HepG2 (cell line): ENCODE data around the gene IER2.

Experiments
- BCL6 ChIP-seq: IDR thresholded peaks from 2 replicates; pipeline ENCODE4 v1.6.1; 2016; ENCODE audit warnings: missing genetic modification reagents, missing compliant biosample characterization
- ELF1 ChIP-seq: sonication (generic); formaldehyde crosslinking; IDR thresholded peaks from 2 replicates; pipeline ENCODE4 v1.4.0; 2020; ENCODE audit warnings: missing genetic modification reagents
- PBX3 ChIP-seq: sonication (generic); formaldehyde crosslinking; IDR thresholded peaks from 2 replicates; pipeline ENCODE4 v1.8.1; 2023; ENCODE audit warnings: missing genetic modification reagents, inconsistent platforms, borderline replicate concordance
- POLR2AphosphoS5 ChIP-seq: IDR thresholded peaks from 2 replicates; pipeline ENCODE4 v1.6.1; 2012; ENCODE audit warnings: low read depth, low read length
- PRPF4 ChIP-seq: fragments of 200-400 bp; formaldehyde crosslinking; IDR thresholded peaks from 2 replicates; pipeline ENCODE4 v1.6.1; 2016; ENCODE audit warnings: low read length, low read depth; ENCODE audit not compliant: poor library complexity, severe bottlenecking
- RBAK ChIP-seq: sonication (generic); formaldehyde crosslinking; IDR thresholded peaks from 2 replicates; pipeline ENCODE4 v1.5.1; 2020; ENCODE audit warnings: mild to moderate bottlenecking, missing genetic modification reagents
- SMC3 ChIP-seq: IDR thresholded peaks from 2 replicates; pipeline ENCODE4 v1.6.1; 2011; ENCODE audit warnings: low read length, improper control_type of control experiment
- ZMYM4 ChIP-seq: sonication (generic); formaldehyde crosslinking; IDR thresholded peaks from 2 replicates; pipeline ENCODE4 v1.8.1; 2023; ENCODE audit warnings: mild to moderate bottlenecking, missing genetic modification reagents
- ZNF282 ChIP-seq: fragments of 450-650 bp; IDR thresholded peaks from 2 replicates; pipeline ENCODE4 v1.6.1; 2018; ENCODE audit not compliant: partially characterized antibody
- ZNF577 ChIP-seq: sonication (generic); formaldehyde crosslinking; IDR thresholded peaks from 2 replicates; pipeline ENCODE4 v1.4.0; 2020; ENCODE audit warnings: mild to moderate bottlenecking, low read depth, missing genetic modification reagents, borderline replicate concordance
- ZSCAN30 ChIP-seq: sonication (generic); formaldehyde crosslinking; IDR thresholded peaks from 2 replicates; pipeline ENCODE4 v1.5.0; 2020; ENCODE audit warnings: mild to moderate bottlenecking, missing genetic modification reagents
- TF ChIP-seq, protein P1 (sequence below): sonication (generic); formaldehyde crosslinking; IDR thresholded peaks from 2 replicates; pipeline ENCODE4 v1.5.0; 2020; ENCODE audit warnings: mild to moderate bottlenecking, missing genetic modification reagents, moderate library complexity

DNA sequence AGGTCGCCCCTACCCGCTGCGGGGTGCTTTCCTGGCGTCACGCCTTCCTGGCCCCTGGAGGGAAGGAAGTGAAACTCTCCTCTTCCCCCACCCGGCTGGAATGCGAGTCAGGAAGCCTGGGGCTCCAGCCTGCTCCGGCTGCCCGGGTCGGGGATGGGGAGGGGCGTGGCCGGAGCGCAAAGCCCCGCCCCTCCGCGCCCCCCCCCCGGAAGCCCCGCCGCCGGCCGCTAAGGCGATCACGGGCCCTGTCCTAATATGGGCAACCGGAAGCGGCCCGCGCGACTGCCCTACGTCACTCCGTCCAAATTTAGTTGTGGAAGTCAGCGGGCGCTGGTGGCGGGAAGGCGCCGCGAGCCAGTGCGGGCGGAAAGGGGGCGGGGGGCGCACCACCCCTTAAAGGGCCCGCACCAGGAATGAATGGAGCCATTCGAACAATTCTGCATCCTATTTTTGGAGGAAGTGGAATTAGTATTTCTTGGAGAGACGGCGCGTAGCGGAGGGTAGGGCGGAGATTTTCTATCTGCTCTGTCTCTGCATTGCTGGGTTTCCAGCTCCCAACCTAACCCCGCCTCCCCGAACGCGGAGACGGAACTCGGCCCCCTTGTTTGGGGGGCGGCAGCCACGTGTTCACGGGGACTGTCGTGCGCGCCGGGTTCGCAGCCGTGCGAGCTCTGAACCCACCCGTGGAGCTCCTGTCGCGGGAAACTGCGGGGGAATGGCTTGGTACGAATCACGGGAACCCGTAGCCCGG, 1.6 kb downstream of the IER2 start:
- TF ChIP-seq SMC3 (no peak), ZSCAN30 (CRISPR knock-in tag) (no peak), ZNF282 (no peak), PBX3 (no peak), ZNF577 (CRISPR knock-in tag) (no peak), RBAK (no peak), BCL6 (CRISPR knock-in tag) (peak; percentile 51; the same call in 1 of the 2 replicates), ELF1 (CRISPR knock-in tag) (peak; percentile 82), POLR2AphosphoS5 (peak; percentile 93), ZMYM4 (CRISPR knock-in tag) (no peak), PRPF4 (no peak)
- TF ChIP-seq, protein P1, sequence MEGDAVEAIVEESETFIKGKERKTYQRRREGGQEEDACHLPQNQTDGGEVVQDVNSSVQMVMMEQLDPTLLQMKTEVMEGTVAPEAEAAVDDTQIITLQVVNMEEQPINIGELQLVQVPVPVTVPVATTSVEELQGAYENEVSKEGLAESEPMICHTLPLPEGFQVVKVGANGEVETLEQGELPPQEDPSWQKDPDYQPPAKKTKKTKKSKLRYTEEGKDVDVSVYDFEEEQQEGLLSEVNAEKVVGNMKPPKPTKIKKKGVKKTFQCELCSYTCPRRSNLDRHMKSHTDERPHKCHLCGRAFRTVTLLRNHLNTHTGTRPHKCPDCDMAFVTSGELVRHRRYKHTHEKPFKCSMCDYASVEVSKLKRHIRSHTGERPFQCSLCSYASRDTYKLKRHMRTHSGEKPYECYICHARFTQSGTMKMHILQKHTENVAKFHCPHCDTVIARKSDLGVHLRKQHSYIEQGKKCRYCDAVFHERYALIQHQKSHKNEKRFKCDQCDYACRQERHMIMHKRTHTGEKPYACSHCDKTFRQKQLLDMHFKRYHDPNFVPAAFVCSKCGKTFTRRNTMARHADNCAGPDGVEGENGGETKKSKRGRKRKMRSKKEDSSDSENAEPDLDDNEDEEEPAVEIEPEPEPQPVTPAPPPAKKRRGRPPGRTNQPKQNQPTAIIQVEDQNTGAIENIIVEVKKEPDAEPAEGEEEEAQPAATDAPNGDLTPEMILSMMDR (CRISPR knock-in tag), result peak; percentile 59
